WERI-Rb-1 (cell line): ENCODE measurements around the gene CCDC86.

Experiments used
- DNase-seq: peaks from one replicate; pipeline ENCODE4 v3.0.0-alpha.2; 2020
- H3K27ac ChIP-seq: fragments of 250-450 bp; sonication (Bioruptor Pico); 2 replicates; pipeline ENCODE4 v1.5.1; 2020; ENCODE audit warnings: mild to moderate bottlenecking, moderate library complexity
- H3K27me3 ChIP-seq: fragments of 250-450 bp; sonication (Bioruptor Pico); 2 replicates; pipeline ENCODE4 v1.5.1; 2021; ENCODE audit warnings: mild to moderate bottlenecking, low read depth, moderate library complexity; ENCODE audit not compliant: insufficient read depth, severe bottlenecking
- H3K36me3 ChIP-seq: fragments of 250-450 bp; sonication (Bioruptor Pico); 2 replicates; pipeline ENCODE4 v1.5.1; 2020; ENCODE audit warnings: mild to moderate bottlenecking, moderate library complexity
- H3K4me3 ChIP-seq: 2 replicates; pipeline ENCODE4 v1.5.1; 2011; ENCODE audit warnings: low read depth, mild to moderate bottlenecking, control low read depth, low read length
- H3K9me3 ChIP-seq: fragments of 250-450 bp; sonication (Bioruptor Pico); 2 replicates; pipeline ENCODE4 v1.5.1; 2021; ENCODE audit warnings: mild to moderate bottlenecking, moderate library complexity; ENCODE audit not compliant: severe bottlenecking
- TF ChIP-seq, protein P1 (sequence below): IDR thresholded peaks from 2 replicates; pipeline ENCODE4 v1.5.1; 2011; ENCODE audit warnings: low read depth, mild to moderate bottlenecking, control low read depth, inconsistent platforms, low read length

Gene CCDC86

DNA sequence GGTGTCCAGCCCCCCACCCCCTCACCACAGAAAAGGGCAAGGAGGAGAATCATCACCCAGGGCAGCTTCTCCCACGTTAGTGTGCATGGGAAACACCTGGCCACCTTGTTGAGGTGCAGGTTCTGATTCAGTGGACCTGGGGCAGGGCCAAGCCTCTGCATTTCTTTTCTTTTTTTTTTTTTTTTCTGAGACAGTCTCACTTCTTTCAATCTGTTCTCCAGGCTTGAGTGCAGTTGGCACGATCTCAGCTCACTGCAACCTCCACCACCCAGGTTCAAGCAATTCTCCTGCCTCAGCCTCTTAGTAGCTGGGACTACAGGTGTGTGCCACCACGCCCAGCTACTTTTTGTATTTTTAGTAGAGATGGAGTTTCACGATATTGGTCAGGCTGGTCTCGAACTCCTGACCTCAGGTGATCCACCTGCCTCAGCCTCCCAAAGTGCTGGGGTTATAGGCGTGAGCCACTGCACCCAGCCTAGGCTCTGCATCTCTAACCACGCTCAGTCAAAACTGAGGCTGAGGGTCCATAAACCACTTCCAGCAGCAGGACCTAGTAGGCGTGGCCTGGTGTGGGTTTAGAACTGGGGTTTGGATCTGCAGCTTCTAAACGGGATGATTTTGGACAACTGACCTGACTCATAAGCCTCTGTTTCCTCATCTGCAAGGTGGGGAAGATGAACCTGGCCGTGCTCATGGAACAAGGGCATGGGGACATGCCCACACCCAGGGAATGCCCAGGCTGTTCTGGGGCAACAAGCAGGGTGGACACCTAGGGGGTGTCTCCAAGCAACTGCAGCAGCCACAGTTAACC is 26.2 kb downstream of the CCDC86 start:
- Histone ChIP-seq H3K27me3 (no peaks in the 10 kb centered on the region), H3K9me3 (no peaks in the 10 kb centered on the region), H3K36me3 (no peaks in the 10 kb centered on the region), H3K27ac (no peak overlapping the region), H3K4me3 (no peak overlapping the region)
- DNase-seq, result no peak
- TF ChIP-seq, protein P1, sequence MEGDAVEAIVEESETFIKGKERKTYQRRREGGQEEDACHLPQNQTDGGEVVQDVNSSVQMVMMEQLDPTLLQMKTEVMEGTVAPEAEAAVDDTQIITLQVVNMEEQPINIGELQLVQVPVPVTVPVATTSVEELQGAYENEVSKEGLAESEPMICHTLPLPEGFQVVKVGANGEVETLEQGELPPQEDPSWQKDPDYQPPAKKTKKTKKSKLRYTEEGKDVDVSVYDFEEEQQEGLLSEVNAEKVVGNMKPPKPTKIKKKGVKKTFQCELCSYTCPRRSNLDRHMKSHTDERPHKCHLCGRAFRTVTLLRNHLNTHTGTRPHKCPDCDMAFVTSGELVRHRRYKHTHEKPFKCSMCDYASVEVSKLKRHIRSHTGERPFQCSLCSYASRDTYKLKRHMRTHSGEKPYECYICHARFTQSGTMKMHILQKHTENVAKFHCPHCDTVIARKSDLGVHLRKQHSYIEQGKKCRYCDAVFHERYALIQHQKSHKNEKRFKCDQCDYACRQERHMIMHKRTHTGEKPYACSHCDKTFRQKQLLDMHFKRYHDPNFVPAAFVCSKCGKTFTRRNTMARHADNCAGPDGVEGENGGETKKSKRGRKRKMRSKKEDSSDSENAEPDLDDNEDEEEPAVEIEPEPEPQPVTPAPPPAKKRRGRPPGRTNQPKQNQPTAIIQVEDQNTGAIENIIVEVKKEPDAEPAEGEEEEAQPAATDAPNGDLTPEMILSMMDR, result no peak

DNA sequence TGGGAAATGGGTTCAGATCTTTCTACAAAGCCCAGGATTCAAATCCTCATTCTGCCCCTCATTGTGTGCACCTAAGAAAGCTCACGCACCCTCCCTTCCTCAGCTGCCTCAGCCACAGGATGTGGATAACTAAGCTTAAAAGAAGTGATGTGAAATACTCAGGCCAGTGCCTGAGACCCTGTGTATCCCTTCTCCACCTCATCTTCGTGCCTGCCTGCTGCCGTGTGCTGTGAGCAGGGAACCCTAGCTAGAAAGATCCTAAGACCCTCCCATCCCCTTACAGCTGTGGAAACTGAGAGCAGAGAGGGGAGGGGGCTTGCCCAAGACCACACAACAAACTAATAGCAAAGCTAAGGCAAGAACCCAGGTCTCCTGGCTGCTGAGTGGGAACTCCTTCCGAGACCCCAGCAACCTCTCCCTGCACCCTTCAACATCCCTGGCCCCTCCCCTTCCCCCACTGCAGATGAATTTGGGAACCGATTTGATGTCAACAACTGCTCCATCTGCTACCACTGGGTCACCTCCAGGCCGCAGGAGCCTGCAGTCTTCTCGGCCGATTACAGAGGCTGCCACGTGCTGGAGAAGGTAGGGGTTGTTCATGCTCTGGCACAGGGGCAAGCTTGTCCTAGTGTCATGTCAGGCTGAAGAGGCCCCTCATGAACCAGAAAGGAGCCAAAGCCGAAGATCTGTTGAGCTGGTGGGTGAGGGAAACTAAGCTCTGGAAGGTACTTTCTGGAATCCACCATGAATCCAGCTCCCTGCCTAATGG is 27.0 kb downstream of the CCDC86 start:
- Histone ChIP-seq H3K27ac (no peak overlapping the region), H3K27me3 (no peaks in the 10 kb centered on the region), H3K4me3 (no peak overlapping the region), H3K9me3 (no peaks in the 10 kb centered on the region), H3K36me3 (no peaks in the 10 kb centered on the region)
- TF ChIP-seq, protein P1, result no peak
- no peak for DNase-seq

DNA sequence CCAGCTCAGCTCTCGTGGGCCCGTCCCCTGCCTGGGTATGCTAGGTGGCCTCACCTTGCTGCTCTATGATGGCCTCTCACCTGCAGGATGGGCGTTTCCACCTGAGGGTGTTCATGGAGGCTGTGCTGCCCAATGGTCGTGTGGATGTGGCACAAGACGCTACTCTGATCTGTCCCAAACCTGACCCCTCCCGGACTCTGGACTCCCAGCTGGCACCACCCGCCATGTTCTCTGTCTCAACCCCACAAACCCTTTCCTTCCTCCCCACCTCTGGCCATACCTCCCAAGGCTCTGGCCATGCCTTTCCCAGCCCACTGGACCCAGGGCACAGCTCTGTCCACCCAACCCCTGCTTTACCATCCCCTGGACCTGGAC is 27.5 kb downstream of the CCDC86 start:
- no peak overlapping the region for H3K27ac ChIP-seq
- H3K36me3 ChIP-seq, result no peaks in the 10 kb centered on the region
- no peaks in the 10 kb centered on the region for H3K27me3 ChIP-seq
- H3K4me3 ChIP-seq, result no peak overlapping the region
- H3K9me3 ChIP-seq, result no peaks in the 10 kb centered on the region
- TF ChIP-seq, protein P1, result no peak
- DNase-seq, result no peak

DNA sequence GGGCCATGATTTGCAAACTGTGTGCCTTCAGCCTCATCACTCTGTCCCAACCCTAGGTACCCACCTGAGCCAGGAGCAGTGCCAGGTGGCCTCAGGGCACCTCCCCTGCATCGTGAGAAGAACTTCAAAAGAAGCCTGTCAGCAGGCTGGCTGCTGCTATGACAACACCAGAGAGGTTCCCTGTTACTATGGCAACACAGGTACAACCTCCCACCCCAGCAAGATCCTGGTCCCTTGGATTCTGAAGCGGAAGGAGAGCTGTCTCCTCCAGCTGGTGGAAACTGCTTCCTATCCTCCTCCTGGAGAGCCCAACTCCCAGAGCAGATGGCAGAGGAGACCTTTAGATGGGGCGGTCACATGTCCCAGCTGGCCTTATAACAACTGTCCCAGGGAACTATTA is 28.4 kb downstream of the CCDC86 start:
- H3K27me3 ChIP-seq, result no peaks in the 10 kb centered on the region
- H3K27ac ChIP-seq, result no peak overlapping the region
- DNase-seq, result peak; percentile 5
- no peaks in the 10 kb centered on the region for H3K36me3 ChIP-seq
- TF ChIP-seq, protein P1, result no peak
- no peaks in the 10 kb centered on the region for H3K9me3 ChIP-seq
- H3K4me3 ChIP-seq, result no peak overlapping the region

DNA sequence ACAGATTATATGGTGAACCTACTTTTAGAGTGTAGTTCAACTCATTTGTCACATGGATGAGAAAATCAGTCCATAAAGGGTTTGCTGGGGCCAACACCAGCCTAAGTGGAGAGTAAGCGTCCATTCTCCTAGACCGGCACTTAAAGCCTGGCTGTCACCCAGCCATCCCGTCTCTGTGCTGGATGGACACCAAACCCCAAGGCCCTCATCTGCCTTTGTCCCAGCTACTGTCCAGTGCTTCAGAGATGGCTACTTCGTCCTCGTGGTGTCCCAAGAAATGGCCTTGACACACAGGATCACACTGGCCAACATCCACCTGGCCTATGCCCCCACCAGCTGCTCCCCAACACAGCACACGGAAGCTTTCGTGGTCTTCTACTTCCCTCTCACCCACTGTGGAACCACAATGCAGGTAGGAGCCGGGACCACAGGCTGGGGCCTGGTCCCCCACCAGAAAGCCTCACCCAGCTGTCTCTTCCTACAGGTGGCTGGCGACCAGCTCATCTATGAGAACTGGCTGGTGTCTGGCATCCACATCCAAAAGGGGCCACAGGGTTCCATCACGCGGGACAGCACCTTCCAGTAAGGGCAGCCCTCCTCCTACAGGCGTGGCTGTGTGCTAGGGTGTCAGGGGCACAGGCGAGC is 28.9 kb downstream of the CCDC86 start:
- no peak overlapping the region for H3K27ac ChIP-seq
- peak; percentile 3 for DNase-seq
- H3K9me3 ChIP-seq, result no peaks in the 10 kb centered on the region
- H3K4me3 ChIP-seq, result no peak overlapping the region
- TF ChIP-seq, protein P1, result no peak
- H3K27me3 ChIP-seq, result no peaks in the 10 kb centered on the region
- H3K36me3 ChIP-seq, result no peaks in the 10 kb centered on the region
